Eye (tissue), 1 donor: ENCODE results near the gene CEACAM18.
A peak's percentile ranks its signal among the peaks of the same experiment; 100 is the strongest.
"Not testable (repeated sequence)": the region's sequence is repeated elsewhere in the genome, so short reads cannot be mapped to it uniquely, and the experiment has no call there.

Source experiments
- DNase-seq: peaks from one replicate; pipeline ENCODE4 v3.0.0-alpha.2; 2015

CEACAM18 gene

GRCh38 chr19:51478381-51479234 lies at the start of gene CEACAM18:
CEACAM18 (plus strand) TSS chr19:51478539.
- DNase-seq, result no peak

DNA sequence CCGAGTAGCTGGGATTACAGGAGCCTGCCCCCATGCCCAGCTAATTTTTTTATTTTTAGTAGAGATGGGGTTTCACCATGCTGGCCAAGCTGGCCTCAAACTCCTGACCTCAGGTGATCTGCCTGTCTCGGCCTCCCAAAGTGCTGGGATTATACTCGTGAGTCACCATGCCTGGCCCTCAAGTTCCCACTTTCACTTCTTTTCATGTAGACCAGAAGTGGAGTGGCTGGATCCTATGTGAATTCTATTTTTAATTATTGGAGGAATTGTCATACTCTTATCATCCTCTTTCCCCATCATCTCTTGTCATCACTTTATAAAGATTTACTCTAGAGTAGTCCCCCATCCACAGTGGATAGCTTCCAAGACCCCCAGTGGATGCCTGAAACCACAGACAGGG lies 48.1 kb upstream of the CEACAM18 start:
- no peak for DNase-seq

GRCh38 chr19:51431124-51431523 lies 47.2 kb upstream of the CEACAM18 start:
- no peak for DNase-seq

DNA sequence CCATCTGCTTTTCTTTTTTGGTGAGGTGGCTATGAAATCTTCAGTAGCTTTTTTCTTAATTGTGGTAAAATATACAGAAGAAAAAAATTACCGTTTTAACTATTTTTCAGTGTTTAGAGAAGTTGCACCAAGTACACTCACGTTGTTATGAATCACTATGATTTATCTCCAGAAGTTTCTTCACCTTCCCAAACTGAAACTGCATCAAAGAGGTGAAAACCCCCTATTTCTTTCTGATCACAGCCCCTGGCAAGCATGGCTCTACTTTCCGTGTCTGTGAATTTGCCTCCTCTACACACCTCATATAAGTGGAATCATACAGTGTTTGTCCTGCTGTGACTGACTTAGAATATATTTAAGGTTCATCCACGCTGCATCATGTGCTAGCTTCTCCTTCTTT lies 45.3 kb upstream of the CEACAM18 start:
- DNase-seq, result no peak

DNA sequence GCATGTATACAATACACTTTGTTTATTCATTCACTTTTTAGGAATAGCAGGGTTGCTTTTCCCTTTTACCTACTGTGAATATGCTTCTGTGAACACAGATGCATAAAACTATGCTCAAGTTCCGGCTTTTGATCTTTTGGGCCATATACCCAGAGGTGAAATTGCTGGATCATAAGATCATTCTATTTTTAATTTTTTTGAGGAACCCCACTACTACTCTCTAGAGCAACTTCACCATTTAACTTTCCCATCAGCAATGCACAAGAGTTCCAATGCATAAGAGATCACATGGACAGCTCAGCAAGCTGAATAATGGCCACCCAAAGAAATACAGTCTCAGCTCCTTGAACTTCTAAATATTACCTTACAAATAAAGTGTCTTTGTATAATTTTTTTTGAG lies 43.9 kb upstream of the CEACAM18 start:
- no peak for DNase-seq

DNA sequence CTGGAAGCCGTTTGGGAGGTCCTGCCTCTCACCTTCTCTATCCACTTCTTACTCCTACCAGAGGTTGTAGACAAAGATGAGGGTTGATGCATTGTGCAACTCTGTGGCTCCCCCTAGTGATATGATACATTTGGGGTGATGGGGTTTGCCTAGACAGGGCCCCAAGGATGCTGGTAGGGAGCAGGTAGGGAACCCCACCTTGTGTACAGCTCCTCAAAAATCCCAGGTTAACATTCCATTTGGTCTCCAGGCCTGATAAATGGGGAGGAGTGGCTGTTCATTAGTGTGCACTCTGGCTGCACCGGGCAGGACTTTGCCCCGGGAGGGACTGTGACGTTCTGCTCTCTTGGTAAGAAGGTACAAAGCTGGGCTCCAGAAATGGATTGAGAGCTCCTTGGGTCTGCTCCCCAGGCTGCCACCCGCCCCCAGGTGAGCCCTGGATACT lies 39.3 kb upstream of the CEACAM18 start:
- DNase-seq, result no peak

DNA sequence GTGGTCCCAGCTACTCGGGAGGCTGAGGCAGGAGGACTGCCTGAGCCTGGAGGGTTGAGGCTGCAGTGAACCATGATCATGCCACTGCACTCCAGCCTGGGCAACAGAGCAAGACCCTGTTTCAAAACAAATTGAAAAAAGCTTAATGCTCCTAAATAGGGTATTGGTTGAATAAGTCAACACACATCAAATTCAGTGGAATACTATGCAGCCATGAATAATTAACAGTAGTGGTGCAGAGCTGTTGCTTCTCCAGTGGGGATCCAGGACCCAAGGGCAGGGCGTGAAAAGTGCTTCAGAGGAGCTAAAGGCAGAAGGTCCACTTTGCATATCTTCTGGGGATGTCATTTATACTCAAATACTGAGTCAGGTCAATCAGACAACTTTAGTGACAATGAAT lies 38.3 kb upstream of the CEACAM18 start:
- DNase-seq, result no peak

DNA sequence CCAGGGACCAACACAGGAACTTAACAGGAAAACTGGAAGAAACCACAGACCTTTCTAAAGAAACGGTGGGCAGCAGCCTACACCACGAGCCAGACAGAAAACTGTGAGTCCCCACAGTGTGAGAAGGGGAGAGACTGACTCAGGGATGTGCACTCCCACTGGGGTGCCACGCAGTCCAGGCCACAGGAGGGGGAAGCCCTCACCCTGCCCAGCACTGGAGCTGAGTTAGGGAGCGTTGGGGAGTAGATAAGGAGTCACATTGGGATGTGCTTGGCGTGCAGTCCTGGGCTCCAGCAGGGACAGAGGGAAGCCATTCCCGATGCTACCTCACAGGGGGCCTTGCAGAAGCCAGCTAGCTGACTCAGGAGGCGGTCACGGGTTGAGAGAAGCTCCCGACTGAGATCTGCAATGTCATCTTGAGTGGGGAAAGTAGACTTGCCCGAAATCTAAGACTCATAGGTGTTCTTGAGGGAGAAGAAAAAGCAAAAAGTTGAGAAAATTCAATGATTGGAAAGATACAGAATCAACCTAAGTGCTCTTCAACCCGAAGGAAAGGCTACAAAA lies 37.4 kb upstream of the CEACAM18 start:
- no peak for DNase-seq

DNA sequence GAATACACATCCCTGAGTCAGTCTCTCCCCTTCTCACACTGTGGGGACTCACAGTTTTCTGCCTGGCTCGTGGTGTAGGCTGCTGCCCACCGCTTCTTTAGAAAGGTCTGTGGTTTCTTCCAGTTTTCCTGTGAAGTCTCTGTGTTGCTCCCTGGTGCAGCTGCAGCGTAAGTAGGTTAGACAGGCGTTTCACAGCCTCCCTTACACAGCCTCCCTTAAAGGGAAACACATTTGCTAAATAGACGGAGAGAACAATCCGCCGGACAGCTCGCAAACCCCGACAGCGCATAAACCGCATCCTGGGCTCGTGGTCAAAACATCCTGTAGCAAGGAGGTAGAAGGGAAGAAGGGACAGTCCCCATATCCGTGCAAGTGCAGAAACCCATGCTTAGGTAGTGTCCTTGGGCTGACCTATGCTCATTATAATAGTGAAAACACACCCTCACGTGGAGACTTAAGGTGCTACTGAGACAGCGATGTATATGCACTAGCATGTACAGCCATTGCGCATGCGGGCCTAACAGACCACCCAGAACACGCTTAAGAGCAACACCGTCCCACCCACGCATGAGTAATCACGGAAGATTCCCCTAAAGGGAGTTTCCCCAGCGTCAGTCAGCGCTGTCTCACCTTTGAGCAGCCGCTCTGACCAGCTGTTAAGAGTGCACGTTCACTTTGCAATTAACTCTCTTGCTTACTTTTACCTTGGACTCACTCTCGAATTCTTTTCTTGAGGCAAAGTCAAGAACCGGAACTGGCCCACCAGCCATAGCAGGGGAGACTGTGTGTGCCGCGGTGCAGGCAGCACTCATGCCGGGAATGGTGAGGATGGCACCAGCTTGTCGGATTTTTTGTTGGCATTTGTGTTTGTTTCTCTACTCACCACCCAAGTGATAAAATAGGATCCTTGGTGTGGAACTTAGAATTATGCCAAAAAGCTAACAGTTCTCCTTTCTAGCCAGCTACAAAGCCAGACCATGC lies 36.6 kb upstream of the CEACAM18 start:
- DNase-seq, result no peak

GRCh38 chr19:51447510-51447909 lies 30.8 kb upstream of the CEACAM18 start:
- not testable (repeated sequence) for DNase-seq

DNA sequence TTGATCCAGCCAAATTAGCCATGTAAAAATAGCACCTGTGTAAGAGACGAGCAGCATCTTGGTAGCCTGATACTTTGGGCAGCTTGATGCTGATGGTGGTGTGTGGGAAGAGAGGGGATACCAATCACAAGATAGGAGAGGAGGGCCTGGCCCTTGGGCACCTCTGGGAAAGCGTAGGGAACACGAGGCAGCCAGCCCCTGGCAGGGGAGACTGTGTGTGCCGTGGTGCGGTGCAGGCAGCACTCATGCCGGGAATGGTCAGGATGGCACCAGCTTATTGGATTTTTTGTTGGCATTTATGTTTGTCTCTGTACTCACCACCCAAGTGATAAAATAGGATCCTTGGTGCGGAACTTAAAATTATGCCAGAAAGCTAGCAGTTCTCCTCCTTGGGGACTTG lies 30.3 kb upstream of the CEACAM18 start:
- no peak for DNase-seq

GRCh38 chr19:51448411-51449016 lies 29.8 kb upstream of the CEACAM18 start:
- DNase-seq, result no peak

DNA sequence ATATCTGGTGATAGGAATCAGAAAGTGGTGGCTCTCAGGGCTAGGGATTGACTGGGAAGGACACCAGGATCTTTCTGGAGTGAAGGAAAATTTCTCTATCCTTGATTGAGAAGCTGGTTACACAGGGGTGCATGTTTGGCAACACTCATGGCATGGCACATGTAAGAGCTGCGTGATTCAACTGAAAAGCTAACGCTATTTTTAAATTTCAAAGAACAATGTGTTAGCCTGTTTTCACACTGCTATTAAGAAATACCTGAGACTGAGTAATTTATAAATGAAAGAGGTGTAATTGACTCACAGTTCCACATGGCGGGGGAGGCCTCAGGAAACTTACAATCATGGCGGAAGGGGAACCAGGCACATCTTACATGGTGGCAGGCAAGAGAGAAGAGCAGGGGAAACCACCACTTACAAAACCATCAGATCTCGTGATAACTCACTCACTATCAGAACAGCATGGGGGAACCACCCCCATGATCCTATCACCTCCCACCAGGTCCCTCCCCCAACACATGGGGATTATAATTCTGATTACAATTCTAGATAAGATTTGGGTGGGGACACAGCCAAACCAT lies 27.5 kb upstream of the CEACAM18 start:
- no peak for DNase-seq

DNA sequence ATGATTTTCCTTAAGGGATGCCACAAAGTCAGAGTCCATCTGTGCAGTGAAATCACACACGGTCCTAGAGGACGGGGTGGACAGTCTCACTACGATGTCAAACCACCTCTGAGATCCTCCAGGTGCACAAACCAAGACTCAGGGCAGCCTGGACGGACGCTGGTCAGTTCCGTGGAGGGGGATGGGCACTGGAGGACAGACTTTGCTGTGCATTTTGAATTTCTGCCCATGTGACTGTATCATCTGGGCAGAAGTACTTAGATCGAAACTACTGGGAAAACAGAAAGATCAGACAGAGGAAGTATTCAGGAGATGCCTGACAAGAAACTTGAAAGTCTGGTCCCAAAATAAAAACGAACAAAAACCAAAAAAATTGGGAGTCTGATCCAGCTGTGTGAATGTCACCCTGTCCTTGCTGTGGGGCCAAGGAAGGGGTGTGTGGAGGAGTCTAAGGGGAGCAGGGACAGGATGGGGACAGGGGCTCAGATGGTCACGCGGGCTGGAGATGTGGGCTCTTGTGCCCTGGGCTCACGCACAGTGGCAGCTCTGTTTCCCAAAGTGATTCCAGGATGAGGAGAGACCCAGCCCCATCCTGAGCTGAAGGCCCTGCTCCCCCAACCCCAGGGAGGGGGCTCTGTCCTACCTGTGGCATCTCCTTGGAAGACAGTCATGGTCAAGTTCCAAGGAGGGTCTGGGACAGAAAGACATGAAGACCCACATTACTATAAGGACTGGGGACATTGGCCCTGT lies 21.6 kb upstream of the CEACAM18 start:
- no peak for DNase-seq

DNA sequence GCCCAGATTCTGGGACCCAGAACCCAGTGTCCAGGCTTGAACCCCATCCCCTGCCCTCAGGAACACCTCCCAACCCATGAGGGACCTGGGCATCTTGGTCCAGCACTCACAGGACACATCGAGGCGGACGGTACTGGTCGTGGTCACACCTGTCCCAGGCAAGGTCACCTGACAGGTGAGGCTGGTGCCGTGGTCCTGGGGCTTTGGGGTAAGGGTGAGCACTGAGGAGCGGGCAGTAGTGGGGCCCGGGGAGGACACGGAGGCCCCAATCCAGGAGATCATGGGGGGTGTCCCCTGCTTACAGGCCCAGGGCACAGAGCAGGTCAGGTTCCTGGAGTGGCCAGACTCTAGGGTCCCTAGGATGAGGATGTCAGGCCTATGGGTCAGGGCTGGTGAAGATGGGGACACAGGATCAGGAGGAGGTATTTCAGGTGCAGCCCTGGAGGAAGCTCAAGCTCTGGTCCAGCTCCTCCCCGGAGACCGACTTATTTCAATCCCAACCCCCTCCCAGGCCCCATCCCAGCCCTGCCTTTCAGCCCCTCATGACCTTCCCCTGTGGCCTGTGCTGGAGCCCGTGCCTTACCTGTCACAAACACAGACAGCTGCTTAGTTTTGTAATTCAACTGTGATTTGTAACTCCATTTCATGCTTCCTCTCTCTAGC lies 20.9 kb upstream of the CEACAM18 start:
- DNase-seq, result no peak

DNA sequence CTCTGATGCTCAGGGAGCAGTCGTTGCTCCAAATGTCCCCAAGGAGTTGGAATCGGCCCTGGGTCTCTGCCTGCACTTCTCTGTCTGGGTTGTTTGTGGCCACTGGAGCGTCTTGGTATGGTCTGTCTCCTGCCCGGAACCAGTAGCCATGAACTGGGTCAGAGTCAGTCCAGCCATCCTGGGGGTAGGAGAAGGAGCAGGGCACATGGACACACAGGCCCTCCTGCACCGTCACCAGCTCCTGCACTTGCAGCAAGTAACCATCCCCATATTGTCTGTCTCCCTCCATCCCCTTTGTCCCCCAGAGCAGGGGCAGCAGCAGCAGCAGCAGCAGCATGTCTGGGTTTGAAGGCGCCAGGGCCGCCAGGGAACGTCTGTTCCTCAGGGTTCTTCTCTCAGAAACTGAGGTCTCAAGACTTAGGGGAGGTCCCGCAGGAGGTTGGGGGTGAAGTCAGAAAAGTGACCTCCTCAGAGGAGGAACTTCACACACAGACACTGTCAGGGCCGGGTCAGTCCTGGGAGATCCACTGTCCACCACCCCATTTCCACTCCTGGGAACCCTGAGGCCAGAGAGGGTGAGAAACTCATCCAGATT lies 20.2 kb upstream of the CEACAM18 start, which contains the start of gene SIGLEC8:
Gene SIGLEC8, minus strand, starts transcription at position 404 of the 595 bp plus-strand sequence. Its CDS starts 67 bp downstream, at position 337.
- DNase-seq, result no peak

GRCh38 chr19:51458899-51459505 lies 19.3 kb upstream of the CEACAM18 start:
- no peak for DNase-seq

- peak; percentile 62 for DNase-seq
These were observed 18.0 kb upstream of the CEACAM18 start for GRCh38 chr19:51460164-51460992.

- no peak for DNase-seq
These were observed 16.6 kb upstream of the CEACAM18 start for GRCh38 chr19:51461723-51462161.
